Activated CD8-positive, alpha-beta memory T cell treated with anti-CD3 and anti-CD28 coated beads for 1 hour (primary cell): Measurements from ENCODE around the gene EPB41L4B.

Experiments used
- DNase-seq, 2 donors: peaks; one replicate each; pipeline ENCODE4 v3.0.0-alpha.2; 2020; ENCODE audit warnings: low read depth in 1 of 2; ENCODE audit errors: extremely low read depth in 1 of 2

The EPB41L4B gene

GRCh38 chr9:109166771-109167601, 153.9 kb downstream of the EPB41L4B start, which contains the start of gene FRRS1L:
Gene FRRS1L, minus strand, starts transcription at chr9:109167249. Its CDS starts 111 bp downstream, at chr9:109167138.
- no peak for DNase-seq

GRCh38 chr9:109166171-109166770, 154.6 kb downstream of the EPB41L4B start:
- no peak for DNase-seq

DNA sequence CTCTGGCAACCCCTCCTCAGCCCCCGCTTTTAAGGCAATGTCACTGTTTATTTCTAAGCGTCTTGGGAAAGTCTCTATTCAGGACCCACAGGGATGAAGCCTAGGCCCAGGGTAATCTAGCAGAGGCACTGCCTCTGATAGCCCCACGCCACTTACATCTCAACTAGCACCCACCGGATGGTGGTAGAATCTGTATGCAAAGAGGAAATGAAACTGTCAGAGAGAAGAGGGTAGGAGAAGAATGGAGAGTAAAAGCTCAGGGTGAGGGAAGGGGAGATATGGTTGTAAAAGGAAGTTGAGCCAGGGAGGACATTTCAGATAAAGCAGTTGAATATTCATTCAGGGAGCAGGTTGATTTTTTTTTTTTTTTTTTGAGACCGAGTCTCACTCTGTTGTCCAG, 156.8 kb downstream of the EPB41L4B start:
- no peak for DNase-seq

DNA sequence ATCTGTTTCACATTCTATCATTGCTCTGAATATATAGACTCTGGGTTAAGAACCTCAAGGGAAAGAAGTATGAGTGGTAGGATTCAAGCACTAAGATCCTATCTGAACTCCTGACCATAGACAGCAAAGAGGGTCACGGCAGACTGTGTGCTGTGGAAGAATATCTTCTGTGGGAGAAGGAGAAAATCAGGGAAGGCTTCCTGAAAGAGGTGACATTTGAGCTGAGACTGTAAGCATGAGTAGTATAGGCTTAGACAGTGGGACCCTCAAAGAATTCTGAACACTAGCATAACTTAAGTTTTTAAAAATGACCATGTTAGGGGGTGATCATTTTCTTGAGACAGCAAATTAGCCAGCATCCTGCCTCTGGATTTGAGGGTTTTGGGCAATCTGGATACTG, 157.7 kb downstream of the EPB41L4B start:
- DNase-seq, result no peak

GRCh38 chr9:109162677-109163076, 158.2 kb downstream of the EPB41L4B start:
- DNase-seq, result no peak

DNA sequence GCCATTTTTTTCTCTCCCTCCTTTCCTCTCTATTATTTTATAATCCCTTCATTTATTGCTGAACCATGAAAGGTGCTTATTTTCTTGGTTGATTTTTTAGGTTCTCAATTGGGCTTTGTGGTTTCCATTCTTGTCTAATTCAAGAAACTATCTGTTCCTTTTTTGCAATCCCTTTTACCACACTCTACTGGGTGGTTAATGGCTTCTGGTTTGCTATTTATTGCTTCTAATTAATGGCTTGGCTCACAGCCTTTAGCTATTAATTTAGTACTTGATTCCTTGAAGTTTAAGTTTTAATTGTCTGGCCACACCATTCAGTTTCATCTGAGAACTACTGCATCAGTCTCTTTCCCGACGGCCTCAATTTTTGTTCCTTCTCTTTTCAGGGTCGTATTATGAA, 159.4 kb downstream of the EPB41L4B start:
- no peak for DNase-seq

- DNase-seq, result no peak
Measured at GRCh38 chr9:109159583-109159982, 161.3 kb downstream of the EPB41L4B start.

DNA sequence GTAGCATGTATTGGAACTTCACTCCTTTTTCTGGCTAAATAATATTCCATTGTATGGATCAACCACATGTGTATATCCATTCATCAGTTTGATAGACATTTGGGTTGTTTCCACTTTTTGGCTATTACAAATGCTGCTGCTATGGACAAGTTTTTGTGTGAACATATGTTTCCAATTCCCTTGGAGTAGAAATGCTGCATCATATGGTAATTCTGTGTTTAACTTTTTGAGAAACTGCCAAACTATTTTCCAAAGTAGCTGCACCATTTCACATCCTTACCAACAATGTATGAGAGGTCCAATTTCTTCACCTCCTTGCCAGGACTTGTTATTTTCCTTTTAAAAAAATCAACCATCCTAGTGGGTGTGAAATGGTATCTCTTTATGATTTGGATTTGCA, 162.2 kb downstream of the EPB41L4B start:
- DNase-seq, result no peak

- DNase-seq, result no peak
Measured at GRCh38 chr9:109156708-109157107, 164.2 kb downstream of the EPB41L4B start.

DNA sequence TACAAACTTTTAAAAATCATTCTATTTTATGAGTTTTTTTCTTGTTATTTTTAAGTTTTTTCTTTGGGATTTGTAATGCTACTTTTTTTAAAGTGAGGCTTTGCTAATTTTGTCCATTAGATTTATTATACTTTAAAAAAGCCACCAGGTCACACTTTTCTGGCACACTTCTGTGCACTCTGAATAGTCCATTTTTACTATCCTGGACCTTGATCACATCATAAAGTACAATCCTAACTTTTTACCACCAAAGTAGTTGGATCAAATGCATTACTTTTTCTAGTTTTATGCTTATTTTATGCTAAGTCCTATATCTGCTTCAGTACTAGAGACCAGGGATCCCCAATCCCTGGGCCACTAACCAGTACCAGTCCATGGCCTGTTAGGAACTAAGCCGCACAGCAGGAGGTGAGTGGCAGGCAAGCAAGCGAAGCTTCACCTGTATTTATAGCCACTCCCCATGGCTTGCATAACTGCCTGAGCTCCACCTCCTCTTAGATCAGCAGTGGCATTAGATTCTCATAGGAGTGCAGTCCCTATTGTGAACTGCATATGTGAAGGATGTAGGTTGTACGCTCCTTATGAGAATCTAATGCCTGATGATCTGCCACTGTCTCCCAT, 169.8 kb downstream of the EPB41L4B start:
- DNase-seq, result no peak

GRCh38 chr9:109149722-109150121, 171.1 kb downstream of the EPB41L4B start:
- no peak for DNase-seq

DNA sequence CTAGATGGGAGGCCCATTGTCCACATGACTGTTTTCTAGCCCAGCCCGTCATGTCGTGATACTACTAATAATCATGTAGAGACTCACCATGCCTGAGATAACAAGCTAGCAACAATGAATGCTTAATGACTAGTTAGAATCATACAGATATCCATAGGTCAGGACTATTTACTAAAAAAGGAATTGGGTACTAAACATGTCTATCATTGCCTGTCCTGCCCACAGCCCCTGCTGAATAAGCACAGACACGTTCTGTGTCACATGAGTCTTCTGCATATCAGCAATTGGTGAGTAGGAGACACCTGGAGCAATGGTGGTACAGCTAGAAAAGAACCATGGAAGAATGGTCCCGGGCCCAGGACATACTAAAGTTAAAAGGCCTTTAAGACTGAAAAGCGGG, 171.8 kb downstream of the EPB41L4B start:
- DNase-seq, result no peak

DNA sequence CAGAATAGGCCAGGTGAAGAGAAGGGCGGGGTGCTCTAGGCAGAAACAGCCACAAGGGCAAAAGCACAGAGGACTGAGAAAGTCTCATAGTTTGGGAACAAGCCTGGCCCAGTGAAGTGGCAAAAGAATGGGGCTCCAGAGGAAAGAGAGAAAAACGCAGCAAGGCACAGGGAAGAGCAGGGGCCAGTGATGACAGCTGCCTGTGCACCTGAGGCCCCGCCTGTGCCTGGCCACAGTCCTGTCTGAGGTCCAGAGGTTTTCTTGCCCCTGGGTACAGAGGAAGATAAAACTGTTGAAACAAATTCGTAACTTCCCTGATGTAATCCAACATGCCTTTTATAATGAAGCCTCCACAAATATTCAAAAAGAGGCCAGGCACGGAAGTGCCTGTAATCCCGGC, 175.8 kb downstream of the EPB41L4B start:
- no peak for DNase-seq

- DNase-seq, result no peak
Measured at GRCh38 chr9:109143881-109144562, 176.8 kb downstream of the EPB41L4B start.

GRCh38 chr9:109141375-109141774, 179.5 kb downstream of the EPB41L4B start:
- DNase-seq, result no peak

- DNase-seq, result no peak
Measured at GRCh38 chr9:109139851-109140250, 181.0 kb downstream of the EPB41L4B start.

- no peak for DNase-seq
Measured at GRCh38 chr9:109138421-109138820, 182.4 kb downstream of the EPB41L4B start.

GRCh38 chr9:109134167-109134578, 186.7 kb downstream of the EPB41L4B start:
- no peak for DNase-seq

DNA sequence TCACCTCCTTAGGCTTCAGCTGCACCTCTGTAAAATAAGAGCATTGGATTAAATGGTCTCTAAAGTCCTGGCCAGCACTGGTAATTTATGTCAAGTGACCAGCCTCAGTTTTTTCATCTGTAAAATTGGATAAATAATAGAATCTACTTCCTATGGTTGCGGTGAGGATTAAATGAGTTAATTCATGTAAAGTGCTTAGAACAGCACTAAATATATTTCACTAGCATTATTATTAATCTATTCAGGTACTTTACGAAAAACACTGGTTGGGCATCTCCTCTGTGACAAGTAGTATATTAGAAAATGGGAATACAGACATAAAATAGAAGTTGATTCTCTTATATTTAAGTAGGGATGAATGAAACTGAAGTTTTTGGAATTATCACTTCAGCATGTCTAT, 187.3 kb downstream of the EPB41L4B start:
- no peak for DNase-seq

- DNase-seq, result no peak
Measured at GRCh38 chr9:109132567-109133021, 188.3 kb downstream of the EPB41L4B start.

- DNase-seq, result no peak
Measured at GRCh38 chr9:109129470-109130197, 191.2 kb downstream of the EPB41L4B start.
